ENCODE measurements around the gene FAM53B. TPM values are rescaled to one million over a fixed set of nuclear protein-coding genes. Genes with fewer than 3 reads are reported as not detected.
"Not testable (repeated sequence)": the region's sequence is repeated elsewhere in the genome, so short reads cannot be mapped to it uniquely, and the experiment has no call there.

FAM53B gene
- 16.3 TPM for total RNA-seq

- DNase-seq: peak; percentile 75
Observed at GRCh38 chr10:124744102-124745050, at the start of gene FAM53B. Gene FAM53B (minus strand): TSS chr10:124744378. CDS start chr10:124706713, 37,665 bp downstream.

- DNase-seq: no peak
Observed at GRCh38 chr10:124792998-124793352, 48.8 kb upstream of the FAM53B start.

- DNase-seq: peak; percentile 78
Observed at GRCh38 chr10:124791547-124792348, 47.6 kb upstream of the FAM53B start, which contains the start of gene EEF1AKMT2. Gene EEF1AKMT2 (minus strand): TSS chr10:124791887. CDS start chr10:124791833, 54 bp downstream.

- DNase-seq: not testable (repeated sequence)
Observed at GRCh38 chr10:124782900-124783299, 38.7 kb upstream of the FAM53B start.

- no peak for DNase-seq
Observed at GRCh38 chr10:124768791-124769190, 24.6 kb upstream of the FAM53B start.

- DNase-seq: no peak
Observed at GRCh38 chr10:124765256-124765655, 21.1 kb upstream of the FAM53B start.

- no peak for DNase-seq
Observed at GRCh38 chr10:124763267-124763666, 19.1 kb upstream of the FAM53B start.

GRCh38 chr10:124762281-124762680 lies 18.1 kb upstream of the FAM53B start:
- DNase-seq: no peak

GRCh38 chr10:124756156-124756903 lies 12.2 kb upstream of the FAM53B start:
- DNase-seq: no peak

- no peak for DNase-seq
Observed at GRCh38 chr10:124755581-124755980, 11.4 kb upstream of the FAM53B start.

GRCh38 chr10:124754227-124754626 lies 10.0 kb upstream of the FAM53B start:
- no peak for DNase-seq

GRCh38 chr10:124748953-124749645 lies 4.9 kb upstream of the FAM53B start:
- DNase-seq: no peak

GRCh38 chr10:124748166-124748565 lies 4.0 kb upstream of the FAM53B start:
- no peak for DNase-seq

- no peak for DNase-seq
Observed at GRCh38 chr10:124747745-124748144, 3.6 kb upstream of the FAM53B start.

- DNase-seq: no peak
Observed at GRCh38 chr10:124746992-124747391, 2.8 kb upstream of the FAM53B start.

- DNase-seq: not testable (repeated sequence)
Observed at GRCh38 chr10:124746447-124746846, 2.3 kb upstream of the FAM53B start.

- peak; percentile 53 for DNase-seq
Observed at GRCh38 chr10:124745673-124746072, 1.5 kb upstream of the FAM53B start.

- DNase-seq: no peak
Observed at GRCh38 chr10:124745252-124745651, 1.1 kb upstream of the FAM53B start.

- no peak for DNase-seq
Observed at GRCh38 chr10:124743191-124744101, 732 bp downstream of the FAM53B start.

GRCh38 chr10:124742413-124743190 lies 1.6 kb downstream of the FAM53B start:
- DNase-seq: peak; percentile 62
